ENCODE data around the gene GM2A.

Gene GM2A

GRCh38 chr5:151267491-151268260 is 14.7 kb downstream of the GM2A start:
- H3K9me3 ChIP-seq: no peaks in the 10 kb centered on the region
- no peak overlapping the region for H3K27ac ChIP-seq
- H3K36me3 ChIP-seq: peaks cover 40 to 62% (median 44%) of the 10 kb centered on the region in 3 donors
- DNase-seq: no peak
- H3K4me1 ChIP-seq: peaks cover 0 to 2% (median 0%) of the 10 kb centered on the region in 4 donors
- no peaks in the 10 kb centered on the region for H3K27me3 ChIP-seq
- H3K4me3 ChIP-seq: no peak overlapping the region
- TF ChIP-seq CTCF (IDR thresholded peaks at IDR 0.05): no peak
- intact Hi-C loops (cut with DNase I; ENCODE audit: low total_unique reads): no loop called here

DNA sequence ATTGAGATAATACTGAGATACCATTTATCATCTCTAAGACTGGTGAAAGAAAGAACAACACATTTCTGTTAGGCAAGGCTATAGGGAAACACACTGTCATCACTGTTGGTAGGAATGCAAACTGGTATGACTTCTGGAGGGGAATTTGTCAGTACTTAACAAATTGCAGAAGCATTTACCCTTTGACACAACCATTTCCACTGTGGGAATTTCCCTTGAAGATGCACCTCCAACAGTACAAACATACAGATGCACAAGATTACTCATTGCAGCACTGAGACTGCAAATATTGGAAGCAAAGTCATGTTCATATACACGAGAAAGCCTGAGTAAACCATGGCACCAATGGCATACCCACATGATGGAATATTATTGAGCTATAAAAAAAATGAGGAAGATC is 17.6 kb downstream of the GM2A start:
- Histone ChIP-seq H3K9me3 (no peaks in the 10 kb centered on the region), H3K4me1 (no peaks in the 10 kb centered on the region), H3K27me3 (no peaks in the 10 kb centered on the region), H3K36me3 (peaks cover 40 to 45% (median 40%) of the 10 kb centered on the region in 3 donors), H3K27ac (no peak overlapping the region), H3K4me3 (no peak overlapping the region)
- no peak for DNase-seq
- intact Hi-C loops (cut with DNase I; ENCODE audit: low total_unique reads): no loop called here
- no peak for TF ChIP-seq CTCF (IDR thresholded peaks at IDR 0.05)

- TF ChIP-seq CTCF (IDR thresholded peaks at IDR 0.05): no peak
- H3K4me3 ChIP-seq: no peak overlapping the region
- no peaks in the 10 kb centered on the region for H3K4me1 ChIP-seq
- no peak overlapping the region for H3K27ac ChIP-seq
- peaks cover 36 to 40% (median 38%) of the 10 kb centered on the region in 3 donors for H3K36me3 ChIP-seq
- intact Hi-C loops (cut with DNase I; ENCODE audit: low total_unique reads): no loop called here
- H3K9me3 ChIP-seq: no peaks in the 10 kb centered on the region
- H3K27me3 ChIP-seq: no peaks in the 10 kb centered on the region
- no peak for DNase-seq
These were observed 18.4 kb downstream of the GM2A start for GRCh38 chr5:151271336-151271735.

GRCh38 chr5:151274666-151275065 is 21.7 kb downstream of the GM2A start:
- TF ChIP-seq CTCF (IDR thresholded peaks at IDR 0.05): no peak
- DNase-seq: no peak
- Histone ChIP-seq H3K4me3 (no peak overlapping the region), H3K27me3 (no peaks in the 10 kb centered on the region), H3K27ac (no peak overlapping the region), H3K4me1 (no peaks in the 10 kb centered on the region), H3K36me3 (peaks cover 5 to 9% (median 6%) of the 10 kb centered on the region in 3 donors), H3K9me3 (no peaks in the 10 kb centered on the region)
- intact Hi-C loops (cut with DNase I; ENCODE audit: low total_unique reads): no loop called here

- TF ChIP-seq CTCF (IDR thresholded peaks at IDR 0.05): no peak
These were observed 22.8 kb downstream of the GM2A start for GRCh38 chr5:151275803-151276202.

More at GRCh38 chr5:151275803-151276202, 22.8 kb downstream of the GM2A start:
- H3K36me3 ChIP-seq: no peaks in the 10 kb centered on the region
- H3K4me1 ChIP-seq: no peaks in the 10 kb centered on the region
- no peak overlapping the region for H3K27ac ChIP-seq
- intact Hi-C loops (cut with DNase I; ENCODE audit: low total_unique reads): no loop called here
- no peak overlapping the region for H3K4me3 ChIP-seq
- no peaks in the 10 kb centered on the region for H3K27me3 ChIP-seq
- H3K9me3 ChIP-seq: no peaks in the 10 kb centered on the region
- DNase-seq: no peak

Data from tibial artery (tissue), 4 donors.